Lung (tissue), 12 donors: Measurements from ENCODE around the gene TBCK. TPM values are rescaled to one million over a fixed set of nuclear protein-coding genes. Genes with fewer than 3 reads are reported as not detected.

ENCODE experiments used
- ATAC-seq: fragments of 200-7000 bp; cut with Tn5 transposase; one replicate; pipeline ENCODE4 v1.9.1; 2020; ENCODE audit warnings: moderate number of reproducible peaks; ENCODE audit not compliant: insufficient read depth, low FRiP score
- DNase-seq, 3 donors: peaks; one replicate each; pipeline ENCODE4 v3.0.0-alpha.2; 2013 to 2017
- H3K27ac ChIP-seq, 2 donors: one replicate each; pipeline ENCODE4 v1.5.1; 2013; ENCODE audit warnings: mild to moderate bottlenecking in 2 of 2, moderate library complexity in 2 of 2, control low read depth in 1 of 2, inconsistent platforms in 1 of 2, low read depth in 1 of 2, low read length in 1 of 2
- H3K27me3 ChIP-seq, 3 donors: one replicate each; pipeline ENCODE4 v1.5.1; 2013; ENCODE audit warnings: low read length in 2 of 3; ENCODE audit not compliant: control insufficient read depth in 3 of 3, insufficient read depth in 3 of 3
- H3K36me3 ChIP-seq, 4 donors: one replicate each; pipeline ENCODE4 v1.5.1; 2013; ENCODE audit warnings: low read length in 4 of 4, mild to moderate bottlenecking in 1 of 4, moderate library complexity in 1 of 4; ENCODE audit not compliant: control insufficient read depth in 4 of 4, insufficient read depth in 4 of 4
- H3K4me1 ChIP-seq, 5 donors: one replicate each; pipeline ENCODE4 v1.5.1; 2013; ENCODE audit warnings: low read length in 5 of 5, mild to moderate bottlenecking in 2 of 5, moderate library complexity in 1 of 5; ENCODE audit not compliant: control insufficient read depth in 5 of 5, insufficient read depth in 5 of 5
- H3K4me3 ChIP-seq: one replicate; pipeline ENCODE4 v1.5.1; 2013; ENCODE audit warnings: mild to moderate bottlenecking, control low read depth, moderate library complexity
- H3K9ac ChIP-seq, 2 donors: one replicate each; pipeline ENCODE4 v1.5.1; 2013; ENCODE audit warnings: low read length in 2 of 2, control low read depth in 1 of 2; ENCODE audit not compliant: insufficient read depth in 1 of 2
- H3K9me3 ChIP-seq, 4 donors: one replicate each; pipeline ENCODE4 v1.5.1; 2013; ENCODE audit warnings: low read length in 3 of 4, mild to moderate bottlenecking in 1 of 4, moderate library complexity in 1 of 4; ENCODE audit not compliant: control insufficient read depth in 4 of 4, insufficient read depth in 3 of 4
- CTCF ChIP-seq: IDR thresholded peaks from 2 replicates; pipeline ENCODE4 v1.5.1; 2012; ENCODE audit warnings: mild to moderate bottlenecking; ENCODE audit errors: control extremely low read depth, extremely low read depth
- WGBS, 2 donors: extraction: QIAGEN DNeasy Blood & Tissue Kit; methylation state at CpG; one replicate each; pipeline ENCODE4 v1.1.7; 2013; 5-methylcytosine and 5-hydroxymethylcytosine counted together
- polyA plus RNA-seq, 2 donors: library from polyadenylated mRNA; stranded (reverse); fragments of 200-250 nt; gene quantifications; one replicate each; pipeline ENCODE4 v1.2.1, GENCODE V29; 2013
- total RNA-seq, 2 donors: library from RNA; depleted of rRNA in 1 of 2; stranded (reverse); fragments of >200 nt in 1 of 2; gene quantifications; one replicate each; pipeline ENCODE4 v1.2.1, GENCODE V29; 2014 to 2021
- donor health status: control.
- donor health status: control.
- donor health status: Bipolar disorder and iron deficiency.
- donor health status: healthy.
- donor health status: DM: yes; HTN: yes; CAD: no.

The TBCK gene
- total and polyA plus RNA-seq, 4 donors: 6.7 to 71.2 (median 18.6) TPM

DNA sequence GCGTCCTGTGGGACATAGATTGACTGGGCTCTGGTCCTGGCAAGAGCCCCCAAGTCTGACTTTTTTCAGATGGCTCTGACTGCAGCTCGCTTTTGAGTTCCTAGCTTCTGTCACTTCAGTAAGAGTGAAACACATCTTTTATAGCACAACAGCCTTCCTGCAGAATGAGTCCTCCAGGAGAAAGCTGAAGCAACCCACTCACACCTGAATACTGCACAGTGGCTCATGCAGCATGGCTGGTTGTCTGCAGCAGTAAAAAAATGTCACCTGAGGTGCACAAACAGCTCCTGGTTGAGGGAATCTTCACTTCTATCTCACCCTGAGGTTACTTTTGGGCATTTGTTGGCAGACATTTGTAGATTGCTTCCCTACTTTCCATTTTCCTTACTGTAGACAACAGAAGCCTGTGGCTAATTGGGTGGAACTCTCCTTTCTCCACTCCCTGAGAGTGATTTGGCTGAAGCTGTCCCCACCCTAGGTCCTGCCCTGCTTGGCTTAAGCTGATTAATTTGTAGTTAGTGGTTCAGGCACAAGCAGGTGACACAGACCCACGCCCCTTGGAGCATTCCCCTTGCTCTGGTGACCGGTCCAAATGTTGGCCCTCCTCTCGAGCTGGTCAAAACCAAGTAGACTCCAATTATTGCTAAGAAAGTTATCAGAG lies 321.0 kb downstream of the TBCK start:
- H3K27ac ChIP-seq: no peak overlapping the region
- DNase-seq: no peak
- no peaks in the 10 kb centered on the region for H3K27me3 ChIP-seq
- no peak for ATAC-seq
- no peak overlapping the region for H3K4me3 ChIP-seq
- H3K9ac ChIP-seq: no peak overlapping the region
- no peaks in the 10 kb centered on the region for H3K36me3 ChIP-seq
- TF ChIP-seq CTCF: no peak
- peaks cover 0 to 3% (median 0%) of the 10 kb centered on the region in 5 donors for H3K4me1 ChIP-seq
- WGBS, 2 donors: 80 to 93% methylated on average over 5 of the region's 5 CpGs
- no peaks in the 10 kb centered on the region for H3K9me3 ChIP-seq

- Histone ChIP-seq H3K4me1 (peaks cover 0 to 3% (median 0%) of the 10 kb centered on the region in 5 donors), H3K36me3 (no peaks in the 10 kb centered on the region), H3K27ac (no peak overlapping the region), H3K9me3 (no peaks in the 10 kb centered on the region), H3K4me3 (no peak overlapping the region), H3K9ac (no peak overlapping the region), H3K27me3 (no peaks in the 10 kb centered on the region)
- WGBS, 2 donors: 60 to 75% methylated on average over 6 of the region's 6 CpGs
- ATAC-seq (no peak), DNase-seq (no peak)
- TF ChIP-seq CTCF: no peak
These were observed 321.9 kb downstream of the TBCK start for GRCh38 chr4:105994061-105994460.

GRCh38 chr4:105992641-105993305 lies 323.2 kb downstream of the TBCK start:
- no peak overlapping the region for H3K9ac ChIP-seq
- no peak overlapping the region for H3K4me3 ChIP-seq
- no peaks in the 10 kb centered on the region for H3K9me3 ChIP-seq
- peaks cover 0 to 3% (median 0%) of the 10 kb centered on the region in 5 donors for H3K4me1 ChIP-seq
- H3K27me3 ChIP-seq: no peaks in the 10 kb centered on the region
- no peak for TF ChIP-seq CTCF
- ATAC-seq (no peak), DNase-seq (no peak)
- 94 to 96% methylated on average over 2 of the region's 2 CpGs for WGBS, 2 donors
- H3K36me3 ChIP-seq: no peaks in the 10 kb centered on the region
- H3K27ac ChIP-seq: no peak overlapping the region
